CD4-positive, alpha-beta T cell (primary cell): ENCODE results near the gene KRTAP5-3. TPM values are rescaled to one million over a fixed set of nuclear protein-coding genes. Genes with fewer than 3 reads are reported as not detected.

Experiments used
- ATAC-seq: fragments of 200-7000 bp; cut with Tn5 transposase; one replicate; pipeline ENCODE4 v1.10.0; 2022; ENCODE audit warnings: mild to moderate bottlenecking; ENCODE audit not compliant: poor library complexity
- CTCF ChIA-PET: fragments of 350-600 bp; sonication (Branson Sonifier 250); formaldehyde crosslinking; loops from one replicate; lab custom pipeline; 2021; ENCODE audit warnings: antibody characterized with exemption, inconsistent platforms; lab: Charles Lee
- POLR2A ChIA-PET: fragments of 350-600 bp; sonication (Branson Sonifier 250); formaldehyde crosslinking; loops from one replicate; lab custom pipeline; 2021; ENCODE audit warnings: antibody characterized with exemption, inconsistent platforms; lab: Charles Lee
- DNase-seq, 14 experiments: peaks; one replicate each; pipeline ENCODE4 v3.0.0-alpha.2; 2013 to 2020; ENCODE audit warnings: mixed read lengths in 2 of 14
- H3K27ac ChIP-seq, 2 donors: one replicate each; pipeline versions ENCODE4 v1.5.1 to v1.7.0; 2013; ENCODE audit warnings: low read length in 2 of 2, low read depth in 1 of 2, mild to moderate bottlenecking in 1 of 2
- H3K27me3 ChIP-seq, 2 experiments: 1 replicate in 1 of 2; 2 replicates in 1 of 2; pipeline versions ENCODE4 v1.6.1 to v1.7.0; 2013; ENCODE audit warnings: low read length in 2 of 2, control low read depth in 1 of 2, mild to moderate bottlenecking in 1 of 2, moderate library complexity in 1 of 2; ENCODE audit not compliant: insufficient read depth in 2 of 2, control insufficient read depth in 1 of 2
- H3K36me3 ChIP-seq: one replicate; pipeline ENCODE4 v1.6.1; 2013; ENCODE audit warnings: low read length, control low read depth; ENCODE audit not compliant: insufficient read depth
- H3K4me1 ChIP-seq: one replicate; pipeline ENCODE4 v1.6.1; 2013; ENCODE audit warnings: low read length, control low read depth; ENCODE audit not compliant: insufficient read depth
- H3K4me3 ChIP-seq: one replicate; pipeline ENCODE4 v1.5.1; 2013; ENCODE audit warnings: mild to moderate bottlenecking, low read length, moderate library complexity
- H3K9me3 ChIP-seq, 2 experiments: 1 replicate in 1 of 2; 2 replicates in 1 of 2; pipeline versions ENCODE4 v1.6.1 to v1.7.0; 2013; ENCODE audit warnings: low read length in 2 of 2, mild to moderate bottlenecking in 2 of 2, control low read depth in 1 of 2, moderate library complexity in 1 of 2; ENCODE audit not compliant: control insufficient read depth in 1 of 2, insufficient read depth in 1 of 2
- H3K27ac Mint-ChIP-seq: one replicate; pipeline ENCODE4 v1.8.0; 2020; ENCODE audit warnings: mixed read lengths
- H3K27me3 Mint-ChIP-seq: one replicate; pipeline ENCODE4 v1.8.0; 2021; ENCODE audit warnings: mixed read lengths
- H3K36me3 Mint-ChIP-seq: one replicate; pipeline ENCODE4 v1.8.0; 2021; ENCODE audit warnings: low read depth, mixed read lengths
- H3K4me1 Mint-ChIP-seq: one replicate; pipeline ENCODE4 v1.8.0; 2021; ENCODE audit warnings: low read depth, mixed read lengths
- H3K4me3 Mint-ChIP-seq: one replicate; pipeline ENCODE4 v1.8.0; 2020; ENCODE audit warnings: mild to moderate bottlenecking, mixed read lengths
- H3K9me3 Mint-ChIP-seq: one replicate; pipeline ENCODE4 v1.8.0; 2020; ENCODE audit warnings: mixed read lengths
- intact Hi-C, 2 experiments: fragments of 100-400 bp; cut with DNase I in 1 of 2; cut with micrococcal nuclease in 1 of 2; formaldehyde crosslinking; loops; one replicate each; pipeline versions ENCODE4 v1.15.1 to v1.9.0; 2023 to 2025; cut with DNase I, micrococcal nuclease
- total RNA-seq, 174 experiments: library from RNA in 2 of 174; stranded (reverse) in 2 of 174; gene quantifications; one replicate each; pipeline ENCODE4 v1.2.3 and lab custom pipeline; 2021 to 2026
- TF ChIP-seq, protein P1 (sequence below): fragments of 200-600 bp; IDR thresholded peaks from one replicate; pipeline ENCODE4 v1.8.0; 2022; ENCODE audit warnings: antibody characterized with exemption, mild to moderate bottlenecking

KRTAP5-3 gene
- total RNA-seq, 2 experiments from 2014 or later, result not detected

DNA sequence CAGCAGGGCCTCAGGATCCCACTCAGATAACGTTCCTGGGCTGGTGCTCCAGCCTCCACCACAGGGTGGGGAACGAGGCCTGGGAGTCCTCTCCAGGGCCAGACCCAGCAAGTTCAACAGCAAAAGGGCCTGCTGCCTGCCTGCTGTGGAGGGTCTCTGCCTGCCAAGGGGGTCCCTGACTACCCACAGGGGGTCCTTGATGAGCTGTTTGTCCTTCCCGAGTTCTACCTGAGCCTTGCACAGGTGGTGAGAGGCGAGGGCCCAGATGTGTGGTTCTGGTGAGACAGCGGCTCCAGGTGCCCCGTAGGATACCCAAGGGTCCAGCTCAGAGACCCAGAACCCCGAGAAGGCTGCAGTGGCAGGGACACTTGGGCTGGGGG lies 40.6 kb downstream of the KRTAP5-3 start:
- peak in 2 of 14 experiments; percentile 12 to 29 for DNase-seq
- no peaks in the 10 kb centered on the region for H3K9me3 Mint-ChIP-seq
- POLR2A ChIA-PET, result no interaction called here

DNA sequence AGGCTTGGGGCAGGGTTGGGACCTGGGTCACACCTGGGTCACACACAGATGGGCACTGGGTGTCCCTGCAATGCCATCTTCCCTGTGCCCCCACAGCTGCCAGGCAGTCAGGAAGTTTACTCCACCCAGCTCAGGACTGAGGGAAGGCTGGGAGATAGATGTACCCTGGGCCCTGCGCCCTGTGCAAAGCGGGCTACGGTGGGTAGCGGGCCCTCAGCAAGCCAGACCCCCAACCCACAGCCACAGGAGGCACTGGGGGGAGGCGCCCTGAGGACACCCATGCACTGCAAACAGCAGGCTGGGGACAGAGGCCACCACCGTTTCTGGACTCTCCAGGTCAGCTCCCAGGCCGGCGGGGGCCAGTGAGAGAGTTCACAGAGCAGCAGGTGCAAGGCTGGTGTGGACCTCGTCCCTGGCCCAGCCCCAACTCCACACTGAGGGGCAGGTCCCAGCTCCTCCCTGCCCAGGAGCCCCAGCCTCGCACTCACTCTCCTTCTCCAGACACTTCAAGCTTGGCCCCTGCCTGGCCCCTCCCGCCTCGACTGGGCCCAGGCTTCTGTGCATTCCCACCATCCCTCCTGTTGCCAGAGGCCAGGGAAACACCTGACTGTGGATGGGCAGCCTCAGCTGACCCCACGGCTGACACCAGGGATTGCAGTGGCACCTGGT lies 41.1 kb downstream of the KRTAP5-3 start:
- Mint-ChIP-seq H3K36me3 (peaks cover 5% of the 10 kb centered on the region), H3K9me3 (no peaks in the 10 kb centered on the region), H3K27me3 (no peaks in the 10 kb centered on the region), H3K4me1 (peaks cover 15% of the 10 kb centered on the region), H3K4me3 (peak overlapping the region; percentile 62), H3K27ac (peak overlapping the region; percentile 28)
- H3K36me3 ChIP-seq, result no peaks in the 10 kb centered on the region
- intact Hi-C loops, result no loop called here
- DNase-seq (peak in 3 of 14 experiments; percentile 5 to 26 (median 24)), ATAC-seq (no peak)
- ChIA-PET CTCF (interaction anchor here (1.6 kb wide), 1 partner anchor 11 kb away, joined by 4 read pairs; no protein-coding TSS in a partner anchor), POLR2A (no interaction called here)
- peaks cover 28% of the 10 kb centered on the region for H3K4me1 ChIP-seq
- TF ChIP-seq, protein P1, sequence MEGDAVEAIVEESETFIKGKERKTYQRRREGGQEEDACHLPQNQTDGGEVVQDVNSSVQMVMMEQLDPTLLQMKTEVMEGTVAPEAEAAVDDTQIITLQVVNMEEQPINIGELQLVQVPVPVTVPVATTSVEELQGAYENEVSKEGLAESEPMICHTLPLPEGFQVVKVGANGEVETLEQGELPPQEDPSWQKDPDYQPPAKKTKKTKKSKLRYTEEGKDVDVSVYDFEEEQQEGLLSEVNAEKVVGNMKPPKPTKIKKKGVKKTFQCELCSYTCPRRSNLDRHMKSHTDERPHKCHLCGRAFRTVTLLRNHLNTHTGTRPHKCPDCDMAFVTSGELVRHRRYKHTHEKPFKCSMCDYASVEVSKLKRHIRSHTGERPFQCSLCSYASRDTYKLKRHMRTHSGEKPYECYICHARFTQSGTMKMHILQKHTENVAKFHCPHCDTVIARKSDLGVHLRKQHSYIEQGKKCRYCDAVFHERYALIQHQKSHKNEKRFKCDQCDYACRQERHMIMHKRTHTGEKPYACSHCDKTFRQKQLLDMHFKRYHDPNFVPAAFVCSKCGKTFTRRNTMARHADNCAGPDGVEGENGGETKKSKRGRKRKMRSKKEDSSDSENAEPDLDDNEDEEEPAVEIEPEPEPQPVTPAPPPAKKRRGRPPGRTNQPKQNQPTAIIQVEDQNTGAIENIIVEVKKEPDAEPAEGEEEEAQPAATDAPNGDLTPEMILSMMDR, result no peak
- no peak overlapping the region for H3K27ac ChIP-seq
- H3K9me3 ChIP-seq, result no peaks in the 10 kb centered on the region
- H3K4me3 ChIP-seq, result no peak overlapping the region
- no peaks in the 10 kb centered on the region for H3K27me3 ChIP-seq

More for the DNA sequence above, 40.6 kb downstream of the KRTAP5-3 start:
- Mint-ChIP-seq H3K4me3 (peak overlapping the region; percentile 42), H3K4me1 (peaks cover 15% of the 10 kb centered on the region), H3K27ac (peak overlapping the region; percentile 56), H3K27me3 (no peaks in the 10 kb centered on the region), H3K36me3 (no peaks in the 10 kb centered on the region)
- Histone ChIP-seq H3K4me3 (no peak overlapping the region), H3K27ac (no peak overlapping the region), H3K27me3 (no peaks in the 10 kb centered on the region), H3K36me3 (no peaks in the 10 kb centered on the region), H3K4me1 (peaks cover 28% of the 10 kb centered on the region), H3K9me3 (no peaks in the 10 kb centered on the region)
- ATAC-seq, result no peak
- TF ChIP-seq, protein P1, result no peak
- intact Hi-C loops, result no loop called here
- CTCF ChIA-PET, result interaction anchor here (1.6 kb wide), 1 partner anchor 11 kb away, joined by 4 read pairs; no protein-coding TSS in a partner anchor

DNA sequence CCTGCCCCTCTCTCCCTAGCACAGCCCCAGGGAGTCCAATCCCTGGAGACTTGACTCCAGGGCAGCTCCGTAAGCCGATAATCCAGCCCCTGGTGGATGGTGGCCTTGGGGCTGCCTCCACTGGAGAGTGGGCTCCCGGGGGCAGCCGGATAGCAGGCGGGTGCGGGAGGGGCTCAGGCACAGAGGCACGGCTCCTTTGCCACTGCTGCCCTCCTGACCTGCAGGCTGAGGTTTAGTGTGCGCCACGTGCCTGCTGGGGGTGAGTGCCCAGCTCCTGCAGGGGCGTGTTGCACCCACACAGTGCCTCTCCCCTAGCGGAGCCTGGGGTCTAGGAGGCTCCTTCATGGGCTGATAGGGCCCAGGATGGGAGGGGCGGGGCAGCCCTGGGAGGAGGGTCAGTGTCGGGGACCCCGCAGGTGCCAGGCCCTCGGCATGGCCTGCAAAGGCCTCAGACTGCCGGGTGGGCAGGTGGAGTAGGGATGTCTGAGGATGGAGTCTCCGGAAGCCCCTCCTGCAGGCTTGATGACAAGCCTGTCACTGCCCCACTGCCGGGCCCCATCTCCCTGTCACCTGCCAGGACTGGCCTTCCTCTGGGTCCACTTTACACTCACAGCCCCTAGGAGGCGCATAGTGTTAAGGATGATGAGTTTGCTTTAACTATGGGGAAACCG lies 41.7 kb downstream of the KRTAP5-3 start:
- no peak overlapping the region for H3K27ac ChIP-seq
- no peaks in the 10 kb centered on the region for H3K27me3 Mint-ChIP-seq
- CTCF ChIA-PET, result interaction anchor here (2.8 kb wide), 1 partner anchor 8 kb away, joined by 18 read pairs; no protein-coding TSS in a partner anchor
- no peaks in the 10 kb centered on the region for H3K9me3 Mint-ChIP-seq
- DNase-seq (peak in 2 of 14 experiments; percentile 19 to 31), ATAC-seq (no peak)
- H3K4me1 ChIP-seq, result peaks cover 28% of the 10 kb centered on the region
- H3K4me3 ChIP-seq, result no peak overlapping the region
- intact Hi-C loops, result no loop called here
- H3K4me1 Mint-ChIP-seq, result peaks cover 15% of the 10 kb centered on the region
- H3K36me3 ChIP-seq, result no peaks in the 10 kb centered on the region
- POLR2A ChIA-PET, result no interaction called here
- no peaks in the 10 kb centered on the region for H3K27me3 ChIP-seq
- TF ChIP-seq, protein P1, result no peak
- no peaks in the 10 kb centered on the region for H3K9me3 ChIP-seq
- H3K36me3 Mint-ChIP-seq, result peaks cover 6% of the 10 kb centered on the region
- peak overlapping the region; percentile 62 for H3K4me3 Mint-ChIP-seq
- H3K27ac Mint-ChIP-seq, result peak overlapping the region; percentile 28
